SK-N-MC (cell line): Measurements from ENCODE around the gene CD1C.

Experiments used
- EZH2 ChIP-seq: fragments of 200-600 bp; sonication (generic); IDR thresholded peaks from one replicate; pipeline ENCODE4 v1.6.1; 2017; ENCODE audit warnings: antibody characterized with exemption
- FOXP2 ChIP-seq: optimal IDR thresholded peaks from 2 replicates; pipeline ENCODE3; 2011; ENCODE audit warnings: mild to moderate bottlenecking, moderate library complexity; ENCODE audit not compliant: insufficient read depth; ENCODE audit errors: extremely low read length, control extremely low read depth
- POLR2AphosphoS5 ChIP-seq: IDR thresholded peaks from 2 replicates; pipeline ENCODE4 v1.6.1; 2012; ENCODE audit warnings: mild to moderate bottlenecking, low read depth, low read length, borderline replicate concordance

DNA sequence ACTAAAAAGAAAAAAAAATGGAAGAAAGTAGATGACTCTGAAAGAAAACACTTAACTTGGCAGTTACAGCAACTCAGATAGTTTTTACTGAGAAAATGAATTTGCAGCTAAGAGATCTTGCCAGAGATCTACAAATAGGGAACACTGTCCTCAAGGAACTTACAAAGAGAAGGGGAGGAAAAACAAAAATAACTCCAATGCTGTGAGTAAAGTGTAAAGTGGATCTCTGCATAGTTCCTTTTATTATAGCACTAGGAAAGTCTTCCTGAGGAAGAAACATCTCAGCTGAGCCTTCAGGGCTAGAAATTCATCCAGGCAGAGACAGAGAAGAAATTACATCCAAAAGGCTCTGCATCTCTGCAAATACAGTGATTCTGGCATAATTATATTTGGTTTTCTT, 37.8 kb downstream of the CD1C start:
- TF ChIP-seq EZH2 = no peak
- no peak for TF ChIP-seq FOXP2
- no peak for TF ChIP-seq POLR2AphosphoS5
